HG02759 (cell line): Measurements from ENCODE around the gene FHIT.

Experiments used
- ATAC-seq: cut with Tn5 transposase; IDR thresholded peaks from one replicate; pipeline ENCODE4 v1.9.1; 2021; ENCODE audit warnings: mild to moderate bottlenecking, moderate library complexity; ENCODE audit not compliant: unreplicated experiment

The FHIT gene

DNA sequence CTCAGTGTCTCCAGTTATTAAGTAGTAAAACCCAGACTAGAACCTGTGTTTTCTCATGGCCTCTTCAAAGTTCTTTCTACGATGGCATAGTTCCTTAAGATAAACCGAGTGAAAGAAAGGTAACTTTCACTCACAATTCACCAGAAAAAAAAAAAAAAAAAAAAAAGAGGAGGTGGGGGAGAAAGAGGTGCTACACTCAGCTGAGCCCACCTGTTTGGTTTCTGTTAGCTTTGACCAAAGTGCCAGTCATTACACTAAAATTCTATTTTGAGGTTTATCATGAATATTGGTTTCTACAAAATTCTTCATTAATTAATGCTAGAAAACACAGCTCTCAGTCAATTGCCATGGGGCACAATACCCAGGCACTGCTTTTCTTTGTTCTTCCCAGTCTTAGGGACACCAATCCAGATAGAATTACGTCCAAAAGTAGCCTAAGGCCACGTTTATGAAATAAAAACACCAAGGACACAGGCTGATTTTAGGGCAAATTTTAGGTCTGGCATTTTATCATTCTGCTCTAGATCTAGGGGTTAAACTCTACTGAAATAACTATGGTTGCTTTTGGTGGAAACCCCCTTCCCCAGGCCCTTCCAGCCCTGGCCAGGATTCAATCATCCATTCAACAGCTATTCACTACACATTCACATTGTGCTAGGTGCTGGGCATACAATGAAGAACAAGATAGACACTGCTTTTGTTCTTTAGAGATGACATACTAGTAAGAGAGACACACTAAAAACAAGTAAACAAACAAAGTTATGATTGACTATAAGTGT is 1097.8 kb downstream of the FHIT start:
- no peak for ATAC-seq

DNA sequence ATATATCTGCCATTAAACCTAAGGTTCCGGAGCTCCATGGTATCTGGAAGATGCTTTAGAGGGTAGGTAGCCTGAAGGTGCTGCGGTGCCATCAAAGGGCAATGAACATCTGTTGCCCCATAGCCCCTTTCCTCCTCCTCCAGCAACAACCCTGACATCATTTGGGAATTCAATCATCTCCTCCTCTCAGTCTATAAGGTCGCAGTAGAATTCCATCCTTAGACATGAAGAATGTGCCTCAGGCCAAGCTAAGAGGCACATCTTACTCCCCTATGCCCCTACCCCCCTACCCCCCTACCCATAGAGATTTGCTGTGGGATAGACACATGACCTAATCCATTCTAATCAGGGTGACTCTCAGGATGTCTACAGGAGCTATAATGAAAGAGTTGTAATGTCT is 1101.8 kb downstream of the FHIT start:
- no peak for ATAC-seq

DNA sequence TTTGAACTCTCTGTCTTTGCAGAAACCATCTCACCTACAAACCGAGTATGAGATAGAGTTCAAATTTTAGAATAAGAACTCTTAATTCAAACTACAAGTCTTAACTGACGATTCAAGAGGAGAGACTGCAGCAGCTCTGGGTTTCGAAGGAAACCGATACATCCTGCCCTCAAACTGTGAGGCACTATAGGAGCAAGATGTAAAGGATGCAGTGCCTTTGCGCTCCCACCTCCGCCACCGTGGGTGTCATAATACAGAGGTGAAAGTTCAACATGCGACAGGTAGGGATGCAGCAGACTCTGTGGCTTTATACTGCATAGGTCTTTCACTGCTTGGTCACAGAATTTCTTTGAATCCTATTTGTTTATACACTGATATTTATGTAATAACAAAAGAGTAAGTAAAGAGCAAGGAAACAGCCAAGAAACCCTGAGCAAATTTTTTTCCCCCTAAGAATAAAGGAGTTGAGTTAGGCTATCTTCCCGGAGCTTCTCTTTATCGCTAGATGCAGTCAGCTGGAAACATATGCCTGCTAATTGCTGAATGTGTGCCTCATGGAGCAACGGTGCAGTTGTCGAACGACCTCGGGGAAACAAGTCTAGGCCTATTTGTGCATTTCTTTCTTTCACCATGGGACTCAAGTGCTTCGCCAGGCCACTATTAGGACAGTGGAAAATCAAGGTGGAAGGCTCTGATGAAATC is 1103.9 kb downstream of the FHIT start:
- no peak for ATAC-seq

DNA sequence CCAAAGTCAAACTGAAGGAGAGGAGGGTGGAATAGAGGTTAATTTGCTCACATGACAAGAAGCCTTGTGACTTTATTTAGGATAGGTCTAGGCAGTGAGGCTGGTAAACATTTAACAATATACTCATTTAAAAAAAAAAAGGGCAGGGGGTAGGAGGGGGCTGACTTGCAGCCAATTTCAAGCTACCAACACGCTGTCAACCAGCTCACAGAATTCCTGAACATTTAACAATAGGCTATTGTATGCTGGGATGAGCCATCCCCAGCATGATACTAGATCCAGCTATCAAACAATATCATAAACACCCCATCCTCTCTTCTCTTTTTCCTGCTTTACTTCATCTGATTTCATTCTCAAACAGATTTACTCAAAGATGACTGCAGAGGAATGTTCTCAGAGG is 1105.1 kb downstream of the FHIT start:
- ATAC-seq, result no peak

GRCh38 chr3:60144071-60144470 is 1107.2 kb downstream of the FHIT start:
- ATAC-seq, result no peak

DNA sequence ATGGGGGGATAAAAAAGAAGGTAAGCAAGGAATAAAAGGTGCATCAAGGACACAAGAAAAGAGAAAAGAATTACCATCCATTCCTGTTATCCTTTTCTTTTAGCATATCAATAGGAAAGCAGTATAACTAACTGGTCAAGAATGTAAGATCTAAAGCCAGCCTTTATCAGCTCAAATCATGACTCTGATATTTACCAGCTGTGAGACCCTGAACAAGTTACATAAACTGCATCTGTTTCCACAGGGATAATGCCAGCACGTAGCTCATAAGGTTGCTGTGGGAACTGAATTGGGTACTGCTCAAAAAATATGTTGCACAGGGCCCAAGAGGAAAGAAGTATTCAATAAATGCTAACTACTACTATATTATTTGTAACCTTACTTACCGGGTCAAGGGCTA is 1109.2 kb downstream of the FHIT start:
- no peak for ATAC-seq

DNA sequence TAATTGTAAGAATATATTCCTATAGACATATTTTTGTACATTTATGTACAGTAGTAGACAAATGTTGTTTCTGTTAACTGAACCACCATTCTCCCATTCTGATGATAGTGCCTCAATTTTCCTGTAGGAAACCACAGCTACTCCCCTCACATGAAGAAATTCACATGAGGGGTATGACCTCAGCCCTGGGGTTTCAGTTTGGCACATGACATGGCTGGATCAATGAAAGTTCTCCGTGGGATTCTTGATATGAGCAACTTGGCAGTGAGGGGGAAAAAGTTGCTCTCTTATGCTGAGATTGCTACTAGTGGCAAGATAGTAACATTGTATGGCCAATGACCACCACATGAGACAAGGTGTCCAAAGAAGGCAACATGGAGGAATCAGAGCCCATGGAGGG is 1111.1 kb downstream of the FHIT start:
- ATAC-seq, result no peak

GRCh38 chr3:60136601-60137000 is 1114.7 kb downstream of the FHIT start:
- no peak for ATAC-seq

GRCh38 chr3:60135474-60135873 is 1115.8 kb downstream of the FHIT start:
- ATAC-seq, result no peak

DNA sequence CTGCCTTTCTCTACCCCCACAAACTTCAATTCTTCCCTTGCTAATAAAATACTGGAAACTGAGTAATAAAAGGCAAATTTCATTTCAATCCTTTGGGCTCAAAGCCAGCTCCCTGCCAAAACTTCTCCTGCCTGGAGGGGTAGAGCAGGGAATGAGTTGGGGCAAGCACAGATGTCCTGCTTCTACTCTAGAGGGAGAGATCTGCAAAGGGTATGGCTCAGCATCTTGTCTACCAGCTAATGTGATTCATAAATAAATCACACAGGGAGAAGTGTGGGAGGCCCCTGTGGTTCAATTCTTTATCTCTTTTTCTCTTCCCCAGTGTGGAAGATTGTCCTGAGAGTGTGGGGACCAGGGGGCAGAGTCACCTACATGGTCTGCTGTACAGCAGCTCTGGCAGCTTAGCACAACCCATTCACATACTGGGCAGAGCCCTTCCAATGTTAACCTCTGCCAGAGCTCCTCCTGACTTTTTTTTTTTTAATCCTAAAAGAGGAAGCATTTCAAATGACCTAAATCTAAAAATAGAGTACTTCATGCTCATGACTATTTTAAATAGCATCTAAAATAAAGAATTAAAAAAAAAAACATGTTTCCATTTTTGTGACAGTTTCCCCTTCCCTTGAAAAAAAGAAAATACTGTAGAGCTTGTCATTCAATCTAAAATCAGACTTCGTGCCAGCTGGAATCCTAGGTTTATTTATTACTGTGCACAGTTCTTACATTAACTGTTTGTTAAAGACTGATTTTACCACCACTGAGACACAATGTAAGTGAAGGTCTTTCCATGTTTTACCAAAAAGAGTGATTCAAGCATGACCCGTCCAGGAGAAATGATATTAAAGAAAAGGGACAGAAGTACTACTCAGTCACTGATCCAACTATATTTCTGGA is 1117.7 kb downstream of the FHIT start:
- no peak for ATAC-seq

DNA sequence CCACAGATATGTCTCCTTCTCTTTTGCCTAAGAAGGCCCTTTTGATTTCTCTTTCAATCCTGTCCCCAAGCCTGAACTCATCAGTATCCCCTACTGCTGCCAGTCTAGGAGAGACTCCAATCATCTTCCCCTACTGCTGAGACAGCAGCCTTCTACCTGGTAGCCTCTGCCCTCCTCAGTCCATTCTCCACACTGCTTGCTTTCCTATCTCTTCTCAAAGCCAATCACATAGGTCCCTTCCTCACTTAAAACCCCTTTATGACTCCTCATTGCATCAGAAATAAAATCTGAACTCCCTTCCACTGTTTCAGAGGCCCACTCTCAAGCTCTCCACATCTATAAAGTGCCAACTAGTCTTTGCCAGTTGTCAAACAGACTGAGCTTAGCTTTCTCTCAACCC is 1119.6 kb downstream of the FHIT start:
- no peak for ATAC-seq

- no peak for ATAC-seq
Measured at GRCh38 chr3:60126511-60127304, 1124.5 kb downstream of the FHIT start.

GRCh38 chr3:60125686-60126085 is 1125.6 kb downstream of the FHIT start:
- no peak for ATAC-seq

DNA sequence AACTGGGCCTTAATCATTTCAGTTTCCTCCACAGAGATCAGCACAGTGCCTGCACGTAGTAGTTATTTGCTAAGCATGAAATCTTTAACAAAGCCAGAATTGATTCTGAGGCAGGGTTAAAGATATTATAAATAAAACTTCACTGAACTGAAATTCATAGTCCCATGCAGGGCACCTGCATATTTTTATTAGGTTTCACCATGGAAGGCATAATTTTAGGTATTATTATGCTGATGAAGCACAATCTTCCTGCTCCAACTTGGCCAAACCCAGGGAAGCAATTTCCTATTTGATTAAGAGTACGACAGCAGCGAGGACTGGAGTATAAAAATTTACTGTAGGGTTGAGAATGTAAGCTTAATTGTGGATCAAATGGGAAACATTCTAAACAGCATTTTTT is 1131.0 kb downstream of the FHIT start:
- ATAC-seq, result no peak

GRCh38 chr3:60114191-60114590 is 1137.1 kb downstream of the FHIT start:
- ATAC-seq, result no peak

- ATAC-seq, result no peak
Measured at GRCh38 chr3:60107275-60107674, 1144.0 kb downstream of the FHIT start.

DNA sequence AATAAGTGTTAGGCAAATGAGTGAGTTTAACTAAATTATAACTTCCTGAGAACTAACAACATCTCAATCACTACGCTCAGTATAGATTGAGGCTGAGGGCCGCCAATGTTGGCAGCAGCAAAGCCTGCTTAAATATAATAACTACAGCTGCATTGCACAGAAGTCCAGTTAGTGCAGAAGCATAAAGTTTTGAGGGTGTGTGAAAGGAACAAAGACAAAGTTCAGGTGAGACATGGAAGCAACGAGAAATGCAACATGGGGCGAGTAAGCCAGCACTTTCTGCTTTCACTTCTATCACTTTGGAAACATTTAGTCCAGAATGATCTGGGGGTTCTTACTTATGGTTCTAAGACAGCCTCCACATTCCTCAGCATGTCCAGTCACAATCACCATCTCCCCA is 1149.1 kb downstream of the FHIT start:
- no peak for ATAC-seq

- no peak for ATAC-seq
Measured at GRCh38 chr3:60101621-60102020, 1149.6 kb downstream of the FHIT start.

DNA sequence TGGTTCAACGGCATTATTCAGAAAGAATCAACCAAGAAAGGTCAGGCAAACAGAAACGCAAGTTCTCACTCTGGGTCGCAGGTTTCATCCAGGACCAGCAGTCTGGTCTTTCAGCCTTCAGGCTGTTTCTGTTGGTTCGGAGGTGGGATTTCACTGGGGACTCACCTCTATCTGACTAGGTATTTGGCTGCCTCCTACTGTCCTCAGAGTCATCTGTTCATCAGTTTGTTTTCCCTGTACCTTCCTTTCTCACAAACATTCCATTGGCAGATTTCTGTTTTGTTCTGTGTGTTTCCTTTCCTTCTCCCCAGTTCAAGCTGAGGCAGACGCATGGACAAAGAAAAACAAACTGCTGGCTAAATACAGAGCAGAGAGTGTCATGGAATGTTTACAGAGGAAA is 1154.8 kb downstream of the FHIT start:
- no peak for ATAC-seq

DNA sequence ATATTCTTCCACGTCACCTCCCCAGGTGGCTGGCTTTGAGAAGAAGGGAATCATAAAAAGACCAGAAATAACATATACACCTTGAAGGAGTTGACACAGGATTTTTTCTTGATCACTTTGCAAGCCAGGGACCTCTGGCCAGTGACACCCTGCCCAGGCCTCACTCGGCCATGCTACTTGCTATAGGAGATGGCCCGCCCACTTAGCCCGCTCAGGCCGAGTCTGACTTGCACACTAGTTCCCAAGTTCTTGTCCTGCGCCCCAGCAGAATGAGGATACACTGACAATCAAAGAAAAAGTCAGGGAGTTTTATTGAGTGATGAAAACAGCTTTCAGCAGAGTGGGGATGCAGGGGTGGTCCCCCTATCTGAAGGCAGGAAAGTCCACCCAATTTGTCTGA is 1155.3 kb downstream of the FHIT start:
- no peak for ATAC-seq

GRCh38 chr3:60095516-60095915 is 1155.7 kb downstream of the FHIT start:
- ATAC-seq, result no peak
